Measurements from ENCODE around the gene TRMT2A.
A peak's percentile ranks its signal among the peaks of the same experiment; 100 is the strongest.

TRMT2A gene

DNA sequence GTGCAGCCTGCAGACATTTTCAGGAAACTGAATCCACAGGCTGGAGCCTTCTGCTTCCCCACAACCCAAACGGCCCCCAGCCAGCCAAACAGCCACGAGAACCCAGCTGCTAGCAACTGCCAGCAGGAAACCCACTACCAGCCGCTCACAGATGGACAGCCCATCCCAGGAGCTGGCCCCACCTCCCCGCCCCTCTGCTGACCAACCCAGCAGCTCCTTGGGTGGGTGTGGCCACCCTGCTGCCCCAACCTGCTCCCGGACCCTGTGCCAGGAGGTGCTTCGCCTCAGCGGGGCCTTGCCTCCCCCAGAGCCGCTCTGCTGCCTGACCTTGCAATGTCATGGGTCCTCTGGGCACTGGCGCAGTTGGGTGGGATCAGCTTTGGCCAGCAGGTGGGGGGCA lies 42.0 kb upstream of the TRMT2A start:
- DNase-seq (ENCODE audit: low spot score) = no peak
- no peak for TF ChIP-seq CTCF (IDR thresholded peaks at IDR 0.05; ENCODE audit: extremely low read depth, insufficient read depth, missing control alignments)
- in situ Hi-C loops (cut with MboI; ENCODE audit: low pct_unique_long_range_greater_than_20kb, low sequenced_read_pairs, unreplicated experiment) = loop anchor here (10.0 kb wide), 1 partner anchor 136 kb away; no protein-coding TSS in a partner anchor

DNA sequence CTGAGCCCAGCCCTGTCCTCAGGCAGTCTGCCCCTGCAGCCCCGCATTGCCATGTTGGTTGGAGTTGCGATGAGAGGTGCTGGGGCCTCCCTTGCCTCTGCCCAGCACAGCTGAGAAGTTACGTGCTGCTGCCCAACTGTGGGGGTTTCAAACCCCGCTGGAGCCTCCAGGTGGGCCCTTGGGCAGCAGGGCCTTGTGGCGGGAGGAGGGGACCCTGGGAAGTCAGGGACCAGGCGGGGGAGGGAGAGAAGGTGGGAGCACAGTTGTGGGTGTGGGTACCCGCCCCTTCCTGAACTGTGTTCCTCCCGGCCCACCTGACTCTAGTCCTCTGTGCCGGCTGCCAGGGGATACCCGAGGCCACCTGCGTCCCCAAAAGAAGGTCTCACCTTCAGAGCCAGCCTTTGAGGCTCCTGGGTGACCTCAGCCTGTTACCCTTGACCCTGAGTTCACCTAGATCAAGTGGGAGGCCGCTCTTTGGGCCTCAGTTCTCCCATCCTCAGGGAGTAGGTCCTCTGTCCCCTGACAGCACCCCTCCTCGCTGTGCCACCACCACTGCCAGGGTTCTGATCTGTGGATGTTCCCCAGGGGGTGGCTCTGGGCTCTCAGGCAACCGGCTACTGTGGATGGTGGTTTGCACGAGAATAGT lies 41.5 kb upstream of the TRMT2A start:
- in situ Hi-C loops (cut with MboI; ENCODE audit: low pct_unique_long_range_greater_than_20kb, low sequenced_read_pairs, unreplicated experiment) = loop anchor here (10.0 kb wide), 1 partner anchor 136 kb away; no protein-coding TSS in a partner anchor
- no peak for DNase-seq (ENCODE audit: low spot score)
- no peak for TF ChIP-seq CTCF (IDR thresholded peaks at IDR 0.05; ENCODE audit: extremely low read depth, insufficient read depth, missing control alignments)

DNA sequence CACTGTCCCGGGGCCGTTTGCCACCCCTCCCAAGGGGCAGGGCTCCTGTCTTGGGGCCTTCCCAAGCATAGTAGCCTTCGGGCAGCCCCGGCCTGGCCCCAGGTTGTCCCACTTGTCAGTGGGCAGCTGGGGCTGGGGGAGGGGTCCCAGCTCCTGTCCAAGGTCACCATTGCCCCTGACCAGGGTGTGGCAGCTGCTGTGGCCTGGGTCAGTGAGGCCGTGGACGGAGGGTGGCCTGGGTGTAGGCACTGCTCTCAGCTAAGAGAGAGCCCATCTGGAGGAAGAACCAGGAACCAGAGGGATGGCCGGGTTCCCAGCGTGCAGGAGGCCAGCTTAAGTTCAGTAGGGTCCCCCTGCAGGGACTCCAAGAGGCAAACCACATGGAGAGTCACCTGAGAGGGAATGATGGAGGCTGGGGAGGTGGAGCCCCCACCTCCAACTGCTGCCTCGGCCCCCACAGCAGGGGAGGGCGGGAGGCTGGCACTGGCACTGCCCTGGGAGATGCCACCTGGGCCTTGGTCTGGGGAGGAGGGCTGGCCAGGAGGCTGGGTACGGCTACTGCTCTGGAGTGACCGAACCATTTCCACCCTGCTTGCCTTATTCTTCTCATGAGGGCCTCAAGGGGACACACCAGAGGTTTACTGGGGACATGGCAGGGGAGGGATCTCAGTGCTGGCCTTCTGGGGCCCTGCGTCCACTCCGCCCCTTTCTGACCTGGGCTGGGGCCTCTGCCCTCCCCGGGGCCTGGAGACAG lies 40.6 kb upstream of the TRMT2A start:
- in situ Hi-C loops (cut with MboI; ENCODE audit: low pct_unique_long_range_greater_than_20kb, low sequenced_read_pairs, unreplicated experiment) = loop anchor here (10.0 kb wide), 1 partner anchor 137 kb away; no protein-coding TSS in a partner anchor
- TF ChIP-seq CTCF (IDR thresholded peaks at IDR 0.05; ENCODE audit: extremely low read depth, insufficient read depth, missing control alignments) = no peak
- DNase-seq (ENCODE audit: low spot score) = no peak

- peak; percentile 96 for DNase-seq (ENCODE audit: low spot score)
- in situ Hi-C loops (cut with MboI; ENCODE audit: low pct_unique_long_range_greater_than_20kb, low sequenced_read_pairs, unreplicated experiment) = loop anchor here (10.0 kb wide), 1 partner anchor 138 kb away; no protein-coding TSS in a partner anchor
- peak; percentile 97 for TF ChIP-seq CTCF (IDR thresholded peaks at IDR 0.05; ENCODE audit: extremely low read depth, insufficient read depth, missing control alignments)
Measured at GRCh38 chr22:20156611-20157429, 39.8 kb upstream of the TRMT2A start.

GRCh38 chr22:20156042-20156389 lies 39.0 kb upstream of the TRMT2A start:
- no peak for TF ChIP-seq CTCF (IDR thresholded peaks at IDR 0.05; ENCODE audit: extremely low read depth, insufficient read depth, missing control alignments)
- DNase-seq (ENCODE audit: low spot score) = no peak
- in situ Hi-C loops (cut with MboI; ENCODE audit: low pct_unique_long_range_greater_than_20kb, low sequenced_read_pairs, unreplicated experiment) = loop anchor here (10.0 kb wide), 1 partner anchor 139 kb away; no protein-coding TSS in a partner anchor

- TF ChIP-seq CTCF (IDR thresholded peaks at IDR 0.05; ENCODE audit: extremely low read depth, insufficient read depth, missing control alignments) = no peak
- no peak for DNase-seq (ENCODE audit: low spot score)
- in situ Hi-C loops (cut with MboI; ENCODE audit: low pct_unique_long_range_greater_than_20kb, low sequenced_read_pairs, unreplicated experiment) = loop anchor here (10.0 kb wide), 1 partner anchor 139 kb away; no protein-coding TSS in a partner anchor
Measured at GRCh38 chr22:20155330-20156041, 38.5 kb upstream of the TRMT2A start.

Measured in GM13977 (cell line).